Skin epidermis (tissue), 12 donors: ENCODE measurements around the gene ZPBP.
"Not testable (repeated sequence)": the region's sequence is repeated elsewhere in the genome, so short reads cannot be mapped to it uniquely, and the experiment has no call there.

ENCODE experiments used
- H3K27ac ChIP-seq, 21 experiments: fragments of 200-600 bp; sonication (generic) in 11 of 21; one replicate each; pipeline ENCODE4 v1.5.0; 2020; ENCODE audit warnings: mild to moderate bottlenecking in 3 of 21, inconsistent platforms in 2 of 21, moderate library complexity in 2 of 21
- H3K4me3 ChIP-seq, 7 experiments: fragments of 200-600 bp; sonication (generic) in 2 of 7; one replicate each; pipeline ENCODE4 v1.5.0; 2020; ENCODE audit warnings: inconsistent platforms in 2 of 7, mild to moderate bottlenecking in 2 of 7, moderate library complexity in 1 of 7

Gene ZPBP

DNA sequence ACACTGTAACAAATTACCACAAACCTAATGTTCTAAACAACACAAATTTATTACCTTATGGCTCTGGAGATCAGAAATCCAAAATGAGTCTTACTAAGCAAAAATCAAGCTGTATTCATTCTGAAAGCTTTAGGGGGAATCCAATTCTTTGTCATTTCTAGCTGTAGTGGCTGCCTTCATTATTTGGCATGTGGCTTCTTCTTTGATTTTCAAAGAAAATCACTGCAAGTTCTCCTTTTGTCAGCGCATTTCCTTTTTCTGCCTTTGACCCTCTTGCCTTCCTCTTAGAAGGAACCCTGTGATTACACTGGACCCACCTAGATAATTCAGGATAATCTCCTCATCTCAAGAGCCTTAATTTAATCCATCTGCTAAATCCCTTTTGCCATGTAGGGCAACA is 36.9 kb downstream of the ZPBP start:
- Histone ChIP-seq H3K4me3 (no peak overlapping the region), H3K27ac (no peak overlapping the region)

DNA sequence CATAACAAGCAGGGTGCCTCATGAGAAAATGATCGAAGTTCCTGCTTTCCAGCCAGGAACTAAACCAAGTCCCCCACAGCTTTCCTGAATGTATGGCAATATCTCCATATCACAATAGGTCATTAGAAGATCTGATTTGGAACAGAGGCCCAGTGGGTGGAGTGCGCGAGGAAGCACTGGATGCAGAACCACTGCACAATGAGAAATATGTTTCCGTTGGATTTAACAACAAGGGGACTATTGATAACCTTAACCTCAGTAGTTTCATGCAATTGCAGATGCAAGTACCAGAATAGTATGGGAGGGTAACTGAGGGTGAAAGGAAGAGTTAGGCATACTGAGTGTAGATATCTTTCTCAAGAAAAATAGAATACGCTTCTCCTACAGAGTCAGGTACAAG is 45.3 kb downstream of the ZPBP start:
- Histone ChIP-seq H3K27ac (no peak overlapping the region), H3K4me3 (no peak overlapping the region)

DNA sequence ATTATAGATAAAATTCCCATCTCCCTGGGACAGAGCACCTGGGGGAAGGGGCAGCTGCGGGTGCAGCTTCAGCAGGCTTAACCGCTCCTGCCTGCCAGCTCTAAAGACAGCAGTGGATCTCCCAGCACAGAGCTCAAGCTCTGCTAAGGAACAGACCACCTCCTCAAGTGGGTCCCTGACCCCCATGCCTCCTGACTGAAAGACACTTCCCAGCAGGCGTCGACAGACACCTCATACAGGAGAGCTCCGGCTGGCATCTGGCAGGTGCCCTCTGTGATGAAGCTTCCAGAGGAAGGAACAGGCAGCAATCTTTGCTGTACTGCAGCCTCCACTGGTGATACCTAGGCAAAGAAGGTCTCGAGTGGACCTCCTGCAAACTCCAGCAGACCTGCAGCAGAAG is 51.9 kb downstream of the ZPBP start:
- not testable (repeated sequence) for H3K4me3 ChIP-seq, H3K27ac ChIP-seq

DNA sequence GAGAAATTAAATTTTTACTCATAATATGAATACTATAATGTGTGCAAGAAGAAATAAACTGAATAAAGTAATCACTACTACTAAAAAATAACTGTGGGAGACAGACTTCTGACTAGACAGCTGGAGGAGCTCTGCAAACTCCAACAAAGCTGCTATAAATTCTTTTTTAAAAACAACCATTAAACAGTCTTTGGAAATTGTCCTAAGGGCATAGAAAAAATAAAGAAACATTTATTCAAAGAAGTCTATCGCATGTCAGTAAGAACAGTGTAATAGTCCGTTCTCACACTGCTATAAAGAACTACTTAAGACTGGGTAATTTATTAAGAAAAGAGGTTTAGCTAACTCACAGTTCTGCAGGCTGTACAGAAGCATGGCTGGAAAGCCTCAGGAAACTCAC is 56.0 kb downstream of the ZPBP start:
- no peak overlapping the region for H3K27ac ChIP-seq
- H3K4me3 ChIP-seq: no peak overlapping the region

DNA sequence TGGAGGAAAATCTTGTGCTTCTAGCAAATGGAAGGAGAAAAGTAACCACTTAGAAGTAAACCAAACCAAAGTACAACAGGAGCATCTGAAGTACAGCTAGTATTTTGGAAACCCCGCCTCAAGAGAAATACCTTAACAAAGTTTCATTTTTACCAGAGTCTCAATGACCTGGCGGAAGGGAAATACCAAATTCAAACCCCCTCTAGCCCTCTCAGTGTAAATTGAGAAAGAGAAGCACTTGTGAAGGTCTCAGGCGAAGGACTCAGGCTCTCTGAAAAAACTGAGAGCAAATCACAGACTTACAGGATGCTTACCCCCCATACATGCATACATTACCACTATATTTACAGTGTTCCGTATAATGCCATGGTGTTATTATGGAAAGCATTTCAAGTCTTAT is 70.1 kb downstream of the ZPBP start:
- Histone ChIP-seq H3K27ac (no peak overlapping the region), H3K4me3 (no peak overlapping the region)

DNA sequence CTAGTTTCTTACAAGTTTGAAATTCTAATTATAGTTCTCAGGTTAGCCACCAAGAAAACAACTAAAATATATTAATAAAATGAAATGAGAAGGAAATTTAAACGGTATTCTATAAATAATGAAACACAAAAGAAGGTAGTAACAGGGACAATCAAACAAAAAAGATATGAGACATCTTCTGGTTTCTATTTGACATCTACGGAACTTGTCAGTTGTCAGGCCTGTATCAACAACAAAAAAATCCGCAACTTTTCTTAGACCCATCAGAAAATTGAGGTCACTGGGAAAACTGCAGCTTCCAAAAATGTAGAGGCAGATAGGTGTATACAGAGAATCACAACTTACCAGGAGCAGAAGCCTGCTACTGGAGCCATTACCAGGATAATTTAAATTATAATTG is 70.6 kb downstream of the ZPBP start:
- no peak overlapping the region for H3K4me3 ChIP-seq
- no peak overlapping the region for H3K27ac ChIP-seq

DNA sequence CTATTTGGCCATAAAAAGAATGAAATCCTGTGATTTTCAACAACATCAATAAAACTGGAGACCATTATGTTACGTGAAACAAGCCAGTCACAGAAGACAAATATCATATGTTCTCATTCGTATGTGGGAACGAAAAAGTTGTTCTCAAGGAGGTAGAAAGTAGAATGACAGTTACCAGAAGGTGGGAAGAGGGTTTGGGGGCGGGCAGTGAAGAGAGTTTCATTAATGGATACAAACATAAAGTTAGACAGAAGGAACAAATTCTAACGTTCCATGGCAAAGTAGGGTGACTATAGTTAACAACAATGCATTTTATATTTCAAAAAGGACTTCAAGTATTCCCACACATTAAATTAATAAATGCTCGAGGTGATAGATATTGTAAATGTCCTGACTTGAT is 97.4 kb downstream of the ZPBP start:
- no peak overlapping the region for H3K4me3 ChIP-seq

DNA sequence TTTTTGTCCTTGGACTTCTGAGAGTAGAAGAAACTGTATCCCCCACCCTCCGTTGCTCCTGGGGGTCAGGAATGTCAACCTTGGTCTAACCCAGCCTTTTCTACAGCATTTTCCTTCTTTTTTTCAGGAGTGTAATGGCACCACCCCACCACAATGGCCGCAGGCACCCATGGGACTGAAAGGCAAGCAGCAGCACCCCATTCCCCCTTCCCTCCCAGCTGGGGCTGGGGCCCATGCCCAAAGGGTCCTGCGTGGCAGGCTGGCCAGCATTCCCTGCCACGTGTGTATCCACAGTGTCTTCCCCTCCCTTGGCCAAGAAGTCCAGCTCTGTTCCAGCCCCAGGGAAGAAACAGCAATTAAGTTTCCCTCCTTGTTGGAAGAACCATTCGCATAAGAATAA is 106.9 kb downstream of the ZPBP start:
- Histone ChIP-seq H3K4me3 (no peak overlapping the region), H3K27ac (no peak overlapping the region)

More for the DNA sequence above, 97.4 kb downstream of the ZPBP start:
- no peak overlapping the region for H3K27ac ChIP-seq

DNA sequence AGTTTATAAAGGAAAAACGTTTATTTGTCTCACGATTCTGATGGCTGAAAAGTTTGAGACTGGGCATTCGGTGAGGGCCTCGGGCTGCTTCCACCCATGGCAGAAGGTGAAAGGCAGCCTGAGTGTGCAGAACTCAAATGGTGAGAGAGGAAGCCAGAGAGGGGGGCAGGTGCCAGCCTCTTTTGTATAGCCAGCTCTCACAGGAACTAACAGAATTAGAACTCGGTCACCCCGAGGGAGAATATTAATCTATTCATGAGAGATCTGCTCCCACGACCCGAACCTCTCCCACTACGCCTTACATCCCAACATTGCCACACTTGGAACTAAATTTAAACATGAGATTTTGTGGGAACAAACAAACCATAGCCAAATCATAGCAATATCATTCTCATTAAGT is 112.6 kb downstream of the ZPBP start:
- Histone ChIP-seq H3K4me3 (no peak overlapping the region), H3K27ac (no peak overlapping the region)

DNA sequence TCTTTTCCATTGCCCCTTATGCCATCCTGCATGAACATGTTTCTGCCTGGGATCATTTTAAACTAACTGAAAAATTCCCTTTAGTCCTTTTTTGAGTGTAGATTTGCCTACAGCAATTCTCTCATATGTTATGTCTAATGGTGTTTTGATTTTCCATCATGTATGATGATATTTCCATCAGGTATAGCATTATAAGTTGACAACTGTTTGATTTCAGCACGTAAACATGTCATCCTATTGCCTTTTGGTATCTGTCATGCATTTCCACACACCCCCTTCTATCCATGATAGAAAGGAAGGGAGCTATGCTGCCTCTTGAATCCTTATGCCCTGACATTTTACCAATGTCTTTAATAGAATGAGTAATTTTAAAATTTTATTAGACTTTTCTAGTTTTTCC is 116.8 kb downstream of the ZPBP start:
- no peak overlapping the region for H3K4me3 ChIP-seq
- no peak overlapping the region for H3K27ac ChIP-seq

DNA sequence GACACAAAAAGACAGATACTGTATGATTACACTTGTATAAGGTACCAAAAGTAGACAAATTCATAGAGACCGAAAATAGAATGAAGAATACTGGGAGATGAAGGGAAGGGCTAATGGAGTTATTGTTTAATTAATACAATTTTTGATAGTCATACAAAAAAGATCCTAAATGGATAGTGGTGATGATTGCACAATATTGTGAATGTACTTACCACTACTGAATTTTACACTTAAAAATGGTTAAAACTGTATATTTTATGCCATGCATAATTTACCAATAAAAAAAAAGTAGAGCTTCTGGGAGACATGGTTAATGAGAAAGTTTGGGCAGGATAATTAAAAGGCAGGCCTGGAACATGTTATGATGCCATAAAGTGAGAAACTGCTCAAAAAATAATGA is 119.0 kb downstream of the ZPBP start:
- no peak overlapping the region for H3K4me3 ChIP-seq
- no peak overlapping the region for H3K27ac ChIP-seq

DNA sequence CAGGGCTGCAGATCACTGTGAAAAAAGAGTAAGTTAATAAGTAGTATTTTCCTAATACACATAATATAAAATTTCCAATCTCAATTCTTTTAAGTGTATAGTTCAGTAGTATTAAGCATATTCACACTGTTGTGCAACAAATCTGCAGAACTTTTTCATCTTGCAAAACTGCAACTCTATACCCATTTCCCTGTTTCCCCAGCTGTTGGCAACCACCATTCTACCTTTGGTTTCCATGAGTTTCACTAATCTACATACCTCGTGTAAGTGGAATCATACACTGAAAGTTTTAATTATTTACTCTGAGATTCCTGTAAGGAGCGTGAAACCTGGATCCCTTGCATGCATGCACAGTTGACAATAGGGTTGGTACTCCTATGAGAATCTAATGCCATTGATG is 155.4 kb downstream of the ZPBP start:
- no peak overlapping the region for H3K27ac ChIP-seq
- no peak overlapping the region for H3K4me3 ChIP-seq

DNA sequence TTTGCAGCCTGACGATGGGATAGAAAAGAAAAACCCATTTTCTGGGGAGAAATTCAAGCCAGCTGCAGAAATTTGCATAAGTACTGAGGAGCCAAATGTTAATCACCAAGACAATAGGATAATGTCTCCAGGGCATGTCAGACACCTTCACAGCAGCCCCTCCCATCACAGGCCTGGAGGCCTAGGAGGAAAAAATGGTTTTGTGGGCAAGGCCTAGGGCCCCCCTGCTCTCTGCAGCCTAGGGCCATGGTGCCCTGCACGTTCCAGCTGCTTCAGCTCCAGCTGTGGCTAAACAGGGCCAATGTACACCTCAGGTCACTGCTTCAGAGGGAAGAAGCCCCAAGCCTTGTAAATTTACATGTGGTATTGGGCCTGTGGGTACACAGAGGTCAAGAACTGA is 161.4 kb downstream of the ZPBP start:
- no peak overlapping the region for H3K27ac ChIP-seq
- no peak overlapping the region for H3K4me3 ChIP-seq

DNA sequence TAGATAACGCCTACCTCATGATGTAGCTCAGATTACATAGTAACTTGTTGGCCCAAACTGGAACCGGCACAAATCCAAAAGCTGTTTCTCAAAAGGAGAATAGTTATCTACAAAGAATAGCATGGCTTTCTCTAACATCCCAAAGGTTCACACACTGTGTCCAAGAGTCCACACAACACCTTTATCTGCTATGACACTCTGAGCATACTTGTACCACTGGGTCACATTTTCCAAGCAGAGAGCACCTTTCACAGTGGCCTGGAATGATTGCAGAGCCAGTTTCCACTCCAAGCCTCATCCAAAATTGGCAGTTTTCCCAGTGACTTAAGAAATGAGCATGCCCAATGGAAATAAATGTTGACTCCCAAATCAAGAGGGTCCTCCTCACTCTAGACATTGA is 164.3 kb downstream of the ZPBP start:
- no peak overlapping the region for H3K27ac ChIP-seq

DNA sequence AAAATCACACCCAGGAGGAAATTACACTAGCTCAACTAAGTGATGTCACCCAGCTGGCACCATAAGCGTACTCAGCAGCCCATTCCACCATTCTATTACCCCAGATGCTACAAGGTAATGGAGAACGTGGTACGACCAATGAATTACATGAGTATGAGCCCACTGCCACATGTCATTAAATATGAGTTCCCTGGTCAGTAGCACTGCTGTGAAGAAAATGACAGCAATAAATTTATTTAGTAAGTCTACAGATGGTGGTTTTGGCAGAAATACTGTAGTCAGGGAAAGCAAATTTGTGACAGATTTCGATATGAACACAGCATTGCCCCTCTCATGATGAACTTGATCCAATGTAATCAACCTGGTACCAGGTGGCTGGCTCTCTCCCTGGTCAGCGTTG is 165.4 kb downstream of the ZPBP start:
- Histone ChIP-seq H3K4me3 (no peak overlapping the region), H3K27ac (no peak overlapping the region)

More for the DNA sequence above, 164.3 kb downstream of the ZPBP start:
- no peak overlapping the region for H3K4me3 ChIP-seq

DNA sequence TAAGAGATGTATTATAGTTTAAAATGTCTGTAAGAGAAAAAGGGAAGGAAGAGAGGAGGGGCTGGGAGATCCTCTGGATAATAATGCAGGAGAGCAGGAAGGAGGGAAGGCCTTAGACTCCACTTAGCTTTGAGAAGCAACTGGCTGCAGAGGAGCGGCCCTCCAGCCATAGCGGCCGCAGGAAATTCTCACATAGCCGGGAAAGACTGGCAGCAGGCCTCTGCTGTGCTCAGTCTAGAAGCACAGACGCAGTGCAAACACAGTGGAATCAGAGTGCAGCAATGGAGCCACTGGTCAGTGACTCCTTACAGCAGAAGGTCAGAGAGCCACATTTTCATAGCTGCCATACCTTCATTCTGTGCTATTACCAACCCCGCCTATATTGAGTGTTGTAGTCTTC is 166.3 kb downstream of the ZPBP start:
- Histone ChIP-seq H3K27ac (no peak overlapping the region), H3K4me3 (no peak overlapping the region)

DNA sequence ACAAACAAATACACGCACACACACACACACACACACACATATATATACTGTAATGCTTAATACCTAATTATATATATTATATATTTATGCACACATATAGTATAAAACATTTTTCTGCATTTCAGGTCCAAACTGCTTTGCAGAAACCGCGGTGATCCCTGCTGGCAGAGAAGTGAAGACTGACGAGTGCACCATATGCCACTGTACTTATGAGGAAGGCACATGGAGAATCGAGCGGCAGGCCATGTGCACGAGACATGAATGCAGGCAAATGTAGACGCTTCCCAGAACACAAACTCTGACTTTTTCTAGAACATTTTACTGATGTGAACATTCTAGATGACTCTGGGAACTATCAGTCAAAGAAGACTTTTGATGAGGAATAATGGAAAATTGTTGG is 181.1 kb downstream of the ZPBP start:
- no peak overlapping the region for H3K27ac ChIP-seq
- no peak overlapping the region for H3K4me3 ChIP-seq

DNA sequence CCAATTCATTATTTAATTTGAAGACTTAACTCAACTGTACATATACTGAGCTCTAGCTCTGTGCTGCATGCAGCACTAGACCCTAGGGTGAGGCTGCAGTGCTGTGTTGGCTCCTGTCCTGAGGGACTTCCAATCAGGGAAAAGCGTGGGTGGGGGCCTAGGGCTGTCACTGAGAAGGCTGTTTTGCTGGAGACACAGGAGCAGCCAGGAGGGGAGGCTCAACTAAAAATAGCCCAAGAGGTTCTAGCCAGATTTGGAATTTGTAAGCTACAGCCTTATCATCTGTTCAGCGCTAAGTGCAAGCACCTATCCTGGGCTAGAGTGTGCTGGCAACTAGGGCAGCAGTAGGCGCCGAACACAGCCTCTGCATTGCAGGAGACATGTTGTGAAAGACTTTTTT is 198.5 kb downstream of the ZPBP start:
- no peak overlapping the region for H3K4me3 ChIP-seq
- no peak overlapping the region for H3K27ac ChIP-seq

DNA sequence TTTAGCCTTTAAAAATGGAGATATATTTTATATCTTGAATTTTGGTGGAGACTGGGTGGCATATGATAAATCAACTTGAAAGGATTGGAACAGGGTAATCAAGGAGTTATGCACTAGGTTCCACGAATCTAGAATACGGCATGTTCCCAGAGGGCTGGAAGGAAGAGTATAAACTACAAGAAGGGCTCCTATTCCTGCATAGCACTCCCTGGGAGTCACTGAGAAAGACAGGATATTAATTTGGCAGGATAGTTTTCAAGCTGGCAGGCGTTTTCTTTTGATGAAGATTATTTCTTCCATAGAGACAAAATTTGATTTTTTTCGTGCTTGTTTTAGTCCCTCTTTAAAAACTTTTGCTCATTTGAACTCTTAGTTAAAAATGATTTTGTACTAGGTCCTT is 199.9 kb downstream of the ZPBP start:
- H3K4me3 ChIP-seq: no peak overlapping the region
- no peak overlapping the region for H3K27ac ChIP-seq

DNA sequence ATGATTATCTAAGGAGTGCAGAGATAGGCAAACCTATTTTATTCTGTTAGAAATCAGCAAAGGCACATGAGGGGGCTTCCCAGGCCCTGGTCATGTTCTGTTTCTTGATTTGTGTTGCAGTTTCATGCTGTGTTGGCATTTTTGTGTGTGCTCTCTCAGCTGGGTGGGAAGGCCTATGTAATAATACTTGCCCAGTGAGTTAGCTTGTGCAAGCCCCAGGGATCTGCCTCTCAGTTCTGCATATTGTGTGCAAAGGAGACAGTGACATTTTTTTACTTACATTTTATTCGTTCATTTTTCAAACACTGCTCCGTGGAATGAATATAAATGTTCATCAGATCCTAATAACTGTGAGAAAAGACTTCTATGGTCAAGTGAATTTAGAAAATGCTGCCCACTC is 200.6 kb downstream of the ZPBP start:
- no peak overlapping the region for H3K4me3 ChIP-seq
- H3K27ac ChIP-seq: no peak overlapping the region
